Esophagus mucosa (tissue), 1 donor: ENCODE measurements around the gene SLC34A2. TPM values are rescaled to one million over a fixed set of nuclear protein-coding genes. Genes with fewer than 3 reads are reported as not detected.

ENCODE experiments used
- ATAC-seq: fragments of 200-7000 bp; cut with Tn5 transposase; one replicate; pipeline ENCODE4 v1.9.1; 2020
- total RNA-seq: library from RNA; stranded (reverse); gene quantifications from one replicate; pipeline ENCODE4 v1.2.4, GENCODE V29; 2023
- donor health status: DM: yes; HTN: yes; CAD: no.

The SLC34A2 gene
- total RNA-seq, 1 donor from 2014 or later = 4.9 TPM

DNA sequence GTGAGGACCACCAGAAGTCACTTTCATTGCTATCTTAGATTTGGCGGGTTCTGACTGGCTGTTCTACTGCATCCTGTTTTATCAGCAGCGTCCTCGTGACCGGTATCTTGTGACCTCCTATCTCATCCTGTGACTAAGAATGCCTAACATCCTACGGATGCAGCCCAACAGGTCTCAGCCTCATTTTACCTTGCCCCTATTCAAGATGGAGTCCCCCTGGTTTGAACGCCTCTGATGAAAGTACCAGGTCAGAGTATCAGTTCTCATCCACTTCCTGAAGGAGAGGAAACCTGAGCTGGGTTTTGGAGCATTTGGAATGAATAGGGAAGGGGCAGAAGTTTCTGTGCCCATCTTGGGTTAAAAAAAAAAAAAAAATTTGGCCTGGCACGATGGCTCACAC lies 70.2 kb downstream of the SLC34A2 start:
- ATAC-seq = no peak

DNA sequence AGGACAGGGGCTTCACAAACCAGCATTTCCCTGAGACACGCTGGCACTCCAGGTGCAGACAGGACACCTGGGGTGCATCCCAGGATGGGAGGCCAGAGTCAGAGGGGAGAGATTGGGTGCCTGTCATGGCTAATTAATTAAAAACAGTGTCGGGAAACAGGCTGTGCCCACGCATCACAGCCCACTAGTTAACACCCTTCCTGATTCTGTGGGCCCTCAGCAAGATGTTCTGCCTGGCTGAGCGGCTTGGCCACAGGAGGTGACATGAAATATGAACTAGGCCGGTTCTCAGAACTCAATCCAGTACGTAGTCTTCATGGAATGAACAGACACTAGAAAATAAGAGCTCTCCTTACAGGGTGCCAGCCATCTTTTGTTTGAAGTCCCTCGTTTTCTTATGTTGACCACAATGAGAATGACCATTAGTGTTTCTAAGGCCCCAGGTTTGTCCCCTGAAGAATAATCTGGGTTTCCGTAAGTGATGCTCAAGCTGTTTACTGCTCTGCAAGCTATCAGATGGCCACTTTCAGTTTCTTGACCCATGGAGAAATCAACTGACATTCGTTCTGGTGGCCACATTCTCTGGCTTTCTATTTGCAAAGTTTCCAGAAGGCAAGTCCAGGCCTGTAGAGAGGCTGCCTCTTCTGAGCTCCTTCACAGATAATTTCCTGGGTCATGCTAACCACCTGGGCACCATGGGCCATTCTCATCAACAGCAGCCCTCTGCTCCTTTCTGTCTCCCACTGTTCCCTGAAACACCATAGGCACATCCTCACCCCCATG lies 72.3 kb downstream of the SLC34A2 start:
- no peak for ATAC-seq

Other genes with a start within 250 kb of the SLC34A2 start
- gene SEL1L3, start 207.1 kb downstream of the SLC34A2 start, total RNA-seq = 8.5 TPM